ENCODE data around the gene SOX6. TPM values are rescaled to one million over a fixed set of nuclear protein-coding genes. Genes with fewer than 3 reads are reported as not detected.

Gene SOX6
- total RNA-seq, 1 experiment from 2014 or later = not detected

- DNase-seq (ENCODE audit: low spot score) = no peak
Observed at GRCh38 chr11:16000065-16000464, 356.3 kb downstream of the SOX6 start.

DNA sequence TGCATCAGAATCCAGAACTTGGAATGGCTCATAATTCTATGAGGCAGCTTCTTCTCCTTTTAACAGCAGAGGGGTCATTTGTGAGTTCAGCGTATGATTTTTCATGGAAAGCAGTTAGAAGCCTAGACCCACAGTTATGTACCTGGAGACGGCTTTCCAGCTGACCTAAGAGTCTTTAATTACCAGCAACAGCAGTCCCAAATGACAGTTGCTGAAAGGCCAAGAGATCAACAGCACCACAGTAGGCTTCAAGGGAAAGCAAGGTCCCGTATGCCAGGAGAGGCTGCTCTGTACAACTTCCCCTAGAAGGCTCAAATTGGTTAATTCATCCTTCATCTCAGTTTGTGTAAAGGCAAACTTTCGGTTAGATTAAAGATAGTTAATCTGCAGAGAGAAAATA lies 363.0 kb downstream of the SOX6 start:
- DNase-seq (ENCODE audit: low spot score) = no peak

- DNase-seq (ENCODE audit: low spot score) = no peak
Observed at GRCh38 chr11:15991215-15991614, 365.1 kb downstream of the SOX6 start.

DNA sequence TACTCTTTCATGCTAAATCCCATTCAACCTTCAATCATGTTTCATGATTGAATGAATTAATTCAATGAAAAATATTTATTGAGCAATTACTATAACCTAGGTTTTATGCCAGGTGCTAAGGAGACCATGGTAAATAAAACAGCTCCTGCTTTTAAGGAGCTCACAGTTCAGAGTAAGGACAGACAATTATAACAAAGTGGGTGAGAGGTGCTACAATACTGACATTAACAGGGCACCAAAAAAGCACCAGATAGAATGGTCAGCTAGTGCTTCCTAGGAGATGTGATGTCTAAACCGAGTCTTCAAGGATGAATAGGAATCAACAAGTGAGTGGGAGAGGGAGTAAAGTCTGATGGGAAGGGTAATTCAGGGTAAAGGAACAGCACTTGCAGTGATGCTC lies 366.7 kb downstream of the SOX6 start:
- no peak for DNase-seq (ENCODE audit: low spot score)

DNA sequence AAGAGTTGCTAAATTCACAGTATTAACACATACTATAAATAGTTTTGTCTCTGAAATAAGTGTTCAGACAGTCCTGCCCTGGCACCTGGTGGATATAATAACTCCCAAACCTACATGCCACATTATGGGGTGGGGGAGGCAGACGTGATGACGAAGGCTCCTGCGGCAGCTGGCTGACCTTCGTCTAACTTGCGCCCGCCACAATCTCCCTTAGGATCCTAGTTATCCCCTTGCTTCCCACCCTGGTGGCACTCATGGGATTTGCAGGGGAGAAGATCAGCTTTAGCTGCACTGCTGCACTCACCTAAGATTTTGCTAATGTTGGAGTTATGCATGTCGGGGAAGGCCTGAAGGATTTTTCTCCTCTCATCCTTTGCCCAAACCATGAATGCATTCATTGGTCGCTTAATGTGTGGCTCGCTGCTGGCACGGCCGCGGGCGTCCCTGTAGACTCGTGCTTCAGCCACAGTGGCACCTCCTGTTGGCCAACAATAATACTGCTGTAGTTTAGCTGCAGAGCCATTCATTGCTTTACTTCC lies 367.6 kb downstream of the SOX6 start:
- no peak for DNase-seq (ENCODE audit: low spot score)

DNA sequence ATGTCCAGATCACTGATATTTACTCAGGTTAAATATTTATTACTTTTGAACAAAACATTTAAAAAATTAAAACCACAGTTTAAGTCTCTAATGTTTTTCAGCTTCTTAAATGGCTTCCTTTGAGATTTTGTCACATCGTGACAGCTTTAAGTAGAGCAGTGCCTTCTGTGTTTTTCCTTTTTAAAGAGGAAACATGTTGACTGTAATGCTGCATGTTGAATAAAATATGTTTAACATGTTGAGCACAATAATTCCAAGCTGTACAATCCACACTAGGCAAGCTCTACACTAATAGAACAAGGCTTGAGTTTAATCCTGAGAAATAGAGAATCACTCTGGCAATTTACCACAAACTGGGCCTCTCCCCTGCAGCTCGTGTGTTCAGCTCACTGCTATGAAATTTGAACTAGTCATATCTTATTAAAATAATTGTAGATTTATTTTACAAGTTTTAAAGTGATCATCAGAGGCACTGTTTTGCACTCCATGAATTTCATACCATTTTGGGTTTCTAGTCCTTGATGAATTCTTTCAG lies 368.3 kb downstream of the SOX6 start:
- no peak for DNase-seq (ENCODE audit: low spot score)

DNA sequence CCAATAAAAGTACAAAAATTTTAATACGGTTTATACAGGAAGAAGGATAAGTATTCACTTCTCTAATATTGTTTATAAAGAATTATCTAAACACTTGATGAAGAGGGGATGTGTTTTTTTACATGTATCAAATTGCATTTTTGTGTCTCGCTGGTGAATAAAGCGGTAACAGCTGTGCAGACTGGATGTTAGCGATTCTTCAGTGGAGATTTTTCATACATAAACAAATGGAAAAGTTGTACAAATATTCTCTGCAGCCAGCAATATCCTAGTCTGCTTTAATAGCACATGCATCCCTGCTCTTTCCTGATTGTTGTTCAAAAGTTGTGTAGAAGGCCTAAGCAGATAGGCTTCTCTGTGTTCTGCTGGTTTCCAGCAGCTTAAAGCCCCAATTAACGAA lies 369.3 kb downstream of the SOX6 start:
- no peak for DNase-seq (ENCODE audit: low spot score)

DNA sequence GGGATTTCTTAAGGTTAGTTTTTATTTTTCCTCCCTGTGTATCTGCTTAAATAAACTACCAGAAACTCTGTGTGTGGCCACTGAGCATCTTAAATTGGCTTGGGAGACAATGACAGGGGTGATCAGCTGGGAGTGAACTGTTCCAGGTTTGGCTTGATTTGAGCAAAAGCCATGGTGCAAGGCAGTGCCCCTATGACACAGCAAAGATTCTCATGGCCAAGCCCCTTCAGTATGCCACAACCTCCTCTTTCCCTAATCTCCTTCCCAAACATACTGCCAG lies 370.5 kb downstream of the SOX6 start:
- no peak for DNase-seq (ENCODE audit: low spot score)

- DNase-seq (ENCODE audit: low spot score) = no peak
Observed at GRCh38 chr11:15985127-15985859, 371.1 kb downstream of the SOX6 start.

- DNase-seq (ENCODE audit: low spot score) = no peak
Observed at GRCh38 chr11:15981292-15981691, 375.1 kb downstream of the SOX6 start.

DNA sequence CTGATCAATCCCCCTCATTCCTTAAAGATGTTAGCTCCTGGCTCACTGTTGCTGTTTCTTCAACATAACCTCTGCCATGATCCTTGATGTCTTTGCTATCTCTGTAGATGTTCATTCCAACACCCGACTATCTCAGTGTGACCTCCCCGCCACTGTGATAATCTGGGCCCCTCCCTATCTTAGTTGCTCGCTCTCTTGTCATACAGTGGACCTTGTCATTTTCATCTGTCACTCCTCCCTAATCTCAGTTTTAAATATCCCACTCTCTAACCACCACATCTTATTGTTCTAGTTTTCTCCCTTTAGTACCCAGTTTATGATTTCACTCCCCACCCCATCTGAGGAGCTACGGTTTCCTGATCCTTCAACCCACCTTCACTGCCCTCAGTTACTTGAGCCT lies 379.2 kb downstream of the SOX6 start:
- no peak for DNase-seq (ENCODE audit: low spot score)

- no peak for DNase-seq (ENCODE audit: low spot score)
Observed at GRCh38 chr11:15976433-15977045, 379.8 kb downstream of the SOX6 start.

DNA sequence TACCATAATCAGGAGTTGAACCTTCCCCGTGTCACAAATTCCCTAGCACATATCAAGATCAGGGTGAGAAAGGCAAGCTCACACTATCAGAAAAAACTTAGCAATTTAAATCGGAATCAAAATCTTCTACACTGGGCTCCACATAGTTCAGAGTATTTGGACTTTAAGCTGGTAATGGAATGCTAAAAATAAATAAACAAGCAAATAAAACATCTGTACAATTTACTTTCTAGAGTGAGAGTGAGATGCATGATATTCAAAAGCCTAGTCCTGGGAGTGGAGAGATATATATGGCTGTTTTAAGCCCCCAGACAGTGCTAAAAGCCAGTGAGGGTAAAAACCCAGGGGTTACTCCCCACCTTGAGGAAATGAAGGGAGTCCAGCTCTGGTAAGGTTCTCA lies 380.6 kb downstream of the SOX6 start:
- DNase-seq (ENCODE audit: low spot score) = no peak

DNA sequence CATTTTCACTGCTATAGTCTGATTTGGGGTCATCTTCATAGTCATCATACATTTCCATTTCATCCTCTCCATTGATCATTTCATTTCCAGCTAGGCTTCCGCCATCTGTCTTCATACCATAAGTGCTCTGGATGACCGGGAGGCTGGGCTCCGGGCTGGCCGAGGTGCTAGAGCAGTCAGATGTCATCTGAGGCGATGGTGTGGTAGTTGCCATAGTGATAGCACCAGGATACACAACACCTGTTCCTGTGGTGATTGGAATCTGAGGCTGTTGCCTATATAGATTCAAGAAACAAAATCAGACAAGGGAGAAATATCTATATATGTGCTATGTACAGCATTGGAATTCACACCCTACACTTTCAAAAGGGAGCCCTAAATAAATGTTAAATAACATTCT lies 383.5 kb downstream of the SOX6 start:
- no peak for DNase-seq (ENCODE audit: low spot score)

- DNase-seq (ENCODE audit: low spot score) = no peak
Observed at GRCh38 chr11:15971215-15971546, 385.2 kb downstream of the SOX6 start.

GRCh38 chr11:15970506-15971214 lies 385.7 kb downstream of the SOX6 start:
- no peak for DNase-seq (ENCODE audit: low spot score)

DNA sequence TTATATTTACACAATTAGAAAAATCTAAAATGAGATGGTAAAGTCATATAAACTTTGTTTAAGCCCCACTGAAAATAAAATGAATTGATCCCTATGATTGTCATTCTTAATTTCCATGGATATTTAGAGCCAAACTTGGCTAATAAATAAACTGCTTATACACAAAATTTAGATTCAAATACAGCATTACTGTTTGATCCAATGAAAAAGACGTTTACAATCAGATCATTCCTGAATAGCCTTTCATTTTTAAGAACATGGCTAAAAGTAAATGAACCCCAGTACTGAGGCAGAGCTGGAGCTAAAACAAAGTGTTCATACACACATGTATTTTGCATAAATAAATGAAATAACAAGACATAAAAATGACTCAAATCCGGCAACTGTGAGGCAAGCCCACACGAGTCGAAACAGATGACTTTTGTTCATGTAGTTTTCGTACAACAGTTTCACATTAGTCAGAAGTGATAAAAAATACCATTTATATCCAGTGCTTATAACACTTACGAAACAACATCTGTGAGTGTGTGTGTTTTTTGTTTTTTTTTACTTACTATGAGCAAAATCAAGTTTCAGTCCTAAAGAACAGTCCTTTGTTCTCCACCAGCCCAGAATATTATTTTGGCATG lies 386.5 kb downstream of the SOX6 start:
- DNase-seq (ENCODE audit: low spot score) = peak; percentile 7

DNA sequence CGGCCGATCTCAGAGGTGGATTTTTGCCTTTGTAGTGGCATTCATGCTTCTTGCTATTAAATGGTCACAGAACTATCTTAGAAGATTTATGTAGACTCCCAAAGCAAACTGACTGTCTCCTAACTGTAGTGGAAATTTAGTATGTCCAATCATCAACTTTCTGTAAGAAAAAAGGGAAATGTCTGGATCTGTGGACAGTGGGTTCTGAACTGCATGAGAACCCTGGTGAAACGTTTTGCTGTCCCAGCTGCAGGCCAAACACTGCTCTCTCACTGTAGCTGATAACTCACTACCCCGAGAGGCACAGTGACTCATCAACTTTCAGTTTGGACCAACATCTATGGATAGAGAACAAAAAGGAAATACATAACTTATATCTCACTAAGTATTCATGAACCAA lies 387.1 kb downstream of the SOX6 start:
- peak; percentile 78 for DNase-seq (ENCODE audit: low spot score)

DNA sequence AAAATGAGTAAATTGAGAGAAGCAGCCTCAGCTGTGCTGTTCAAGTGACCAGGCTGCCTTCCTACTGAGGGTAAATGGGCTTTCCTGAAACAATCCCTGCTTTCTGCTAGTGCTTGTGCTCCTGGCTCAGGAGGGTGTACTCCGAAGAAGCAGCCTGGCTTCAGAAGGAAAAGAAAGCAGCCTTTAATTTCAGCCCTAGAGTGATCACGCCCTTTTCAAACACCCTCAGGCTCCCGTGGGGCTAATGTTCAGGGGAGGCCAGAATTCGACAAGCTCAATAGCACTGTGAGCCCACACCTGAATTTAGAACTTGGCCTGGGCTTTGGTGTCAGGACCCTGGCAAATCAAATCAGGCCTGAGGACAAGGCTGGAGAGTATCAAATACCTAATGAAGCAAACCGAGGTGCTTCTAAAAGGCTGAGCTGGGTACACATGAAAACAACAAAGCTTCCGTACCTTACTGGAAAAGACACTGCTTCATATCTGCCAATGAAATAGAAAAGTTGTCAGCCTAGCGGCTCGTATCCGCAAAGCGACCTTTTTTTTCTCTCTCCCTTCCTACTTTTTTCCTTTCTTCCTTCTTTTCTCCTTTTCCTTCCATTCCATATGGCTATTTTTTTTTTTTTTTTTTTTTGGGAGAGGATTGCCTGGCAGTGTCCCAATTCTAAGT lies 387.8 kb downstream of the SOX6 start:
- no peak for DNase-seq (ENCODE audit: low spot score)

- DNase-seq (ENCODE audit: low spot score) = peak; percentile 16
Observed at GRCh38 chr11:15967966-15968365, 388.4 kb downstream of the SOX6 start.

DNA sequence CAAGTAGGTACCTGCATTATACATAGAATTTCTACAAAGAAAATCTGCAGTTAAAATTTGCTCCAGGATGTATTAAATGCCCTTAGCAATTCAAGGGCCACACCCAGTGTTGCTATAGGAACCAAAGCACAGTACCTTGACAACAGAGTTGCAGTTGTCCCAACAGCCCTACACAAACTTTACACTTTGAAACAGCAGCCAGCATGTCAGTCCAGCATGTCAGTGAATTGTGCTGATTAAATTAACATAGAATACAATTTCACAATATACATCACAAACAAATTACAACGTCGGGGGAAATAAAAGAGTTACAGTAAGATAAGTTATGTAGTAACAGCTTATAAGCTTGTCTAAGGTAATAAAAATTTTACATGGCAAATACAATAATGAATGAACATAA lies 389.2 kb downstream of the SOX6 start:
- DNase-seq (ENCODE audit: low spot score) = no peak

All from A172 (cell line).